Natural killer cell (primary cell): ENCODE results near the gene NR0B1. TPM values are rescaled to one million over a fixed set of nuclear protein-coding genes. Genes with fewer than 3 reads are reported as not detected.

Experiments
- ATAC-seq, 3 donors: fragments of 150-1000 bp in 2 of 3; fragments of 200-7000 bp in 1 of 3; cut with Tn5 transposase; 1 replicate in 1 of 3; 2 replicates in 2 of 3; pipeline ENCODE4 v1.10.0; 2021; ENCODE audit warnings: mild to moderate bottlenecking in 2 of 3, moderate library complexity in 2 of 3
- DNase-seq, 2 donors: peaks; one replicate each; pipeline versions ENCODE4 v3.0.0 to v3.0.0-alpha.2; 2013 to 2021; ENCODE audit warnings: mixed read lengths in 1 of 2
- H3K27ac ChIP-seq: one replicate; pipeline ENCODE4 v1.5.1; 2013; ENCODE audit warnings: mild to moderate bottlenecking, low read length
- H3K27me3 ChIP-seq: one replicate; pipeline ENCODE4 v1.6.1; 2013; ENCODE audit warnings: low read length; ENCODE audit not compliant: control insufficient read depth, insufficient read depth
- H3K36me3 ChIP-seq: one replicate; pipeline ENCODE4 v1.6.1; 2013; ENCODE audit warnings: low read length; ENCODE audit not compliant: control insufficient read depth, insufficient read depth
- H3K4me1 ChIP-seq: one replicate; pipeline ENCODE4 v1.6.1; 2013; ENCODE audit warnings: low read length; ENCODE audit not compliant: control insufficient read depth, insufficient read depth
- H3K4me3 ChIP-seq: one replicate; pipeline ENCODE4 v1.5.1; 2013; ENCODE audit warnings: low read length
- H3K9me3 ChIP-seq: one replicate; pipeline ENCODE4 v1.6.1; 2013; ENCODE audit warnings: low read length; ENCODE audit not compliant: control insufficient read depth, insufficient read depth
- H3K27ac Mint-ChIP-seq, 2 donors: one replicate each; pipeline ENCODE4 v1.8.0; 2022; ENCODE audit warnings: mild to moderate bottlenecking in 2 of 2, mixed read lengths in 2 of 2, moderate library complexity in 1 of 2
- H3K27me3 Mint-ChIP-seq, 2 donors: one replicate each; pipeline ENCODE4 v1.8.0; 2022; ENCODE audit warnings: low read depth in 2 of 2, mixed read lengths in 2 of 2
- H3K36me3 Mint-ChIP-seq: one replicate; pipeline ENCODE4 v1.8.0; 2022; ENCODE audit warnings: mixed read lengths
- H3K4me1 Mint-ChIP-seq, 2 donors: one replicate each; pipeline ENCODE4 v1.8.0; 2022; ENCODE audit warnings: mixed read lengths in 2 of 2
- H3K4me3 Mint-ChIP-seq: one replicate; pipeline ENCODE4 v1.8.0; 2022; ENCODE audit warnings: mild to moderate bottlenecking, moderate library complexity, mixed read lengths
- H3K9me3 Mint-ChIP-seq, 2 donors: one replicate each; pipeline ENCODE4 v1.8.0; 2022; ENCODE audit warnings: mixed read lengths in 2 of 2
- CTCF ChIP-seq: fragments of 200-600 bp; IDR thresholded peaks from one replicate; pipeline ENCODE4 v1.8.0; 2022; ENCODE audit warnings: antibody characterized with exemption
- WGBS: methylation state at CpG from one replicate; pipeline ENCODE4 v1.1.7; 2013; ENCODE audit warnings: missing lambda C conversion rate; ENCODE audit not compliant: insufficient coverage; 5-methylcytosine and 5-hydroxymethylcytosine counted together
- intact Hi-C: fragments of 100-400 bp; cut with micrococcal nuclease; formaldehyde crosslinking; loops from one replicate; pipeline ENCODE4 v1.14.2; 2022
- total RNA-seq, 4 donors: library from RNA; stranded (reverse); fragments of 120-200 nt in 1 of 4; gene quantifications; one replicate each; pipeline versions ENCODE4 v1.2.3 to v1.2.4, GENCODE V29; 2013 to 2022

Gene NR0B1
- total RNA-seq, 3 donors from 2014 or later (not counting 1 experiment from before 2014, with no cell fraction given) = not detected

- H3K27ac ChIP-seq = no peak overlapping the region
- H3K27ac Mint-ChIP-seq = no peak overlapping the region
- WGBS = 95% methylated on average over 2 of the region's 5 CpGs
Observed at GRCh38 chrX:30296408-30297254, 12.6 kb downstream of the NR0B1 start.

GRCh38 chrX:30283456-30284200 is 25.6 kb downstream of the NR0B1 start:
- no peak for TF ChIP-seq CTCF
- Mint-ChIP-seq H3K4me3 (no peak overlapping the region), H3K27ac (no peak overlapping the region), H3K36me3 (no peaks in the 10 kb centered on the region), H3K27me3 (no peaks in the 10 kb centered on the region), H3K9me3 (peaks cover 0 to 2% of the 10 kb centered on the region in 2 donors), H3K4me1 (no peaks in the 10 kb centered on the region)
- ATAC-seq (no peak), DNase-seq (no peak)
- intact Hi-C loops = no loop called here
- WGBS = 55% methylated on average over 2 of the region's 3 CpGs
- H3K27me3 ChIP-seq = no peaks in the 10 kb centered on the region
- H3K4me1 ChIP-seq = no peaks in the 10 kb centered on the region
- H3K36me3 ChIP-seq = no peaks in the 10 kb centered on the region
- no peak overlapping the region for H3K27ac ChIP-seq
- H3K4me3 ChIP-seq = no peak overlapping the region
- H3K9me3 ChIP-seq = no peaks in the 10 kb centered on the region

More at GRCh38 chrX:30296408-30297254, 12.6 kb downstream of the NR0B1 start:
- Histone ChIP-seq H3K4me3 (no peak overlapping the region), H3K27me3 (no peaks in the 10 kb centered on the region), H3K36me3 (no peaks in the 10 kb centered on the region), H3K4me1 (no peaks in the 10 kb centered on the region), H3K9me3 (no peaks in the 10 kb centered on the region)
- no peaks in the 10 kb centered on the region for H3K27me3 Mint-ChIP-seq
- H3K4me1 Mint-ChIP-seq = no peaks in the 10 kb centered on the region
- H3K9me3 Mint-ChIP-seq = peaks cover 0 to 9% of the 10 kb centered on the region in 2 donors
- H3K4me3 Mint-ChIP-seq = no peak overlapping the region
- no peak for DNase-seq
- no peak for ATAC-seq
- TF ChIP-seq CTCF = no peak
- intact Hi-C loops = no loop called here
- no peaks in the 10 kb centered on the region for H3K36me3 Mint-ChIP-seq

GRCh38 chrX:30282527-30282926 is 26.7 kb downstream of the NR0B1 start:
- Mint-ChIP-seq H3K4me1 (no peaks in the 10 kb centered on the region), H3K27me3 (peaks cover 0 to 7% of the 10 kb centered on the region in 2 donors), H3K36me3 (no peaks in the 10 kb centered on the region), H3K9me3 (peaks cover 0 to 3% of the 10 kb centered on the region in 2 donors), H3K27ac (no peak overlapping the region), H3K4me3 (no peak overlapping the region)
- Histone ChIP-seq H3K27me3 (no peaks in the 10 kb centered on the region), H3K27ac (no peak overlapping the region), H3K36me3 (no peaks in the 10 kb centered on the region), H3K4me1 (no peaks in the 10 kb centered on the region), H3K9me3 (no peaks in the 10 kb centered on the region), H3K4me3 (no peak overlapping the region)
- ATAC-seq = no peak
- no peak for DNase-seq
- no peak for TF ChIP-seq CTCF
- intact Hi-C loops = no loop called here
